Suprapubic skin (tissue), 4 donors: ENCODE data around the gene GRXCR1. TPM values are rescaled to one million over a fixed set of nuclear protein-coding genes. Genes with fewer than 3 reads are reported as not detected.

Experiments used
- DNase-seq, 2 donors: peaks; one replicate each; pipeline ENCODE4 v3.0.0-alpha.2; 2019; ENCODE audit warnings: low spot score in 2 of 2
- H3K27ac ChIP-seq: fragments of 200-600 bp; sonication (generic); one replicate; pipeline ENCODE4 v1.5.1; 2019
- H3K27me3 ChIP-seq: fragments of 200-600 bp; sonication (generic); one replicate; pipeline ENCODE4 v1.5.1; 2019
- H3K36me3 ChIP-seq: fragments of 200-600 bp; sonication (generic); one replicate; pipeline ENCODE4 v1.5.1; 2019
- H3K4me1 ChIP-seq: fragments of 200-600 bp; sonication (generic); one replicate; pipeline ENCODE4 v1.5.1; 2019
- H3K4me3 ChIP-seq: fragments of 200-600 bp; sonication (generic); one replicate; pipeline ENCODE4 v1.5.1; 2019; ENCODE audit warnings: mild to moderate bottlenecking
- H3K9me3 ChIP-seq: fragments of 200-600 bp; sonication (generic); one replicate; pipeline ENCODE4 v1.5.1; 2019
- EP300 ChIP-seq: sonication (generic); formaldehyde crosslinking; IDR thresholded peaks from one replicate; pipeline ENCODE4 v1.6.1; 2017; ENCODE audit warnings: antibody characterized with exemption
- POLR2A ChIP-seq, 2 donors: fragments of 450-650 bp; IDR thresholded peaks; one replicate each; pipeline ENCODE4 v1.6.1; 2017; ENCODE audit warnings: antibody characterized with exemption in 2 of 2, mild to moderate bottlenecking in 2 of 2, moderate library complexity in 2 of 2
- POLR2AphosphoS5 ChIP-seq, 3 donors: sonication (generic); formaldehyde crosslinking; IDR thresholded peaks; one replicate each; pipeline ENCODE4 v1.6.1; 2017; ENCODE audit warnings: antibody characterized with exemption in 3 of 3
- WGBS: methylation state at CpG from one replicate; pipeline ENCODE4 v1.1.5; 2018; 5-methylcytosine and 5-hydroxymethylcytosine counted together
- total RNA-seq, 4 donors: library from RNA; depleted of rRNA; stranded (reverse); fragments of >200 nt; gene quantifications; one replicate each; pipeline ENCODE4 v1.1.0, GENCODE V29; 2016
- TF ChIP-seq, protein P1 (sequence below), 2 donors: fragments of 200-600 bp in 1 of 2; fragments of 450-650 bp in 1 of 2; sonication (generic) in 1 of 2; IDR thresholded peaks; one replicate each; pipeline ENCODE4 v1.5.1; 2016 to 2019; ENCODE audit warnings: antibody characterized with exemption in 2 of 2, mild to moderate bottlenecking in 1 of 2, moderate library complexity in 1 of 2

GRXCR1 gene
- total RNA-seq, 4 donors from 2014 or later = not detected

DNA sequence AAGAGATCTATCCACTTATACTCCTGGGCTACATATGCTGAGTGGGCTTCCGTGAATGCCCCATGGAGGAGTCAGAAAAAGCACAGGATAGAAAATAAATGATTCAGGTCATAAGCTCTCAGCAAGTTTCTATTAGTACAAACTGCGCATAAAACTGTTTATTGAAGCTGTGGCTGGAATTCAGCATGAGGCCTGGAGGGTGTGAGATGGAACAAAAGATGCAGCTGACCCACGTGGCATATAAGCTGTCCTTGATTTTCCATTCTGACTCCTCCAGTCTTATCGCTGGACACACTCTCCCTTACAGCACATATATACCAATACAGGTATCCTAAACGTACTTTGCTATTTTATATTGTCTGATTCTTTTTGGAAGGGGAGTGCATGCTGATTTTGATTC is 17.9 kb downstream of the GRXCR1 start:
- Histone ChIP-seq H3K27me3 (no peaks in the 10 kb centered on the region), H3K4me1 (no peaks in the 10 kb centered on the region), H3K36me3 (no peaks in the 10 kb centered on the region), H3K4me3 (no peak overlapping the region), H3K9me3 (no peaks in the 10 kb centered on the region), H3K27ac (no peak overlapping the region)
- WGBS = 66% methylated on average over 5 of the region's 5 CpGs
- TF ChIP-seq, protein P1, sequence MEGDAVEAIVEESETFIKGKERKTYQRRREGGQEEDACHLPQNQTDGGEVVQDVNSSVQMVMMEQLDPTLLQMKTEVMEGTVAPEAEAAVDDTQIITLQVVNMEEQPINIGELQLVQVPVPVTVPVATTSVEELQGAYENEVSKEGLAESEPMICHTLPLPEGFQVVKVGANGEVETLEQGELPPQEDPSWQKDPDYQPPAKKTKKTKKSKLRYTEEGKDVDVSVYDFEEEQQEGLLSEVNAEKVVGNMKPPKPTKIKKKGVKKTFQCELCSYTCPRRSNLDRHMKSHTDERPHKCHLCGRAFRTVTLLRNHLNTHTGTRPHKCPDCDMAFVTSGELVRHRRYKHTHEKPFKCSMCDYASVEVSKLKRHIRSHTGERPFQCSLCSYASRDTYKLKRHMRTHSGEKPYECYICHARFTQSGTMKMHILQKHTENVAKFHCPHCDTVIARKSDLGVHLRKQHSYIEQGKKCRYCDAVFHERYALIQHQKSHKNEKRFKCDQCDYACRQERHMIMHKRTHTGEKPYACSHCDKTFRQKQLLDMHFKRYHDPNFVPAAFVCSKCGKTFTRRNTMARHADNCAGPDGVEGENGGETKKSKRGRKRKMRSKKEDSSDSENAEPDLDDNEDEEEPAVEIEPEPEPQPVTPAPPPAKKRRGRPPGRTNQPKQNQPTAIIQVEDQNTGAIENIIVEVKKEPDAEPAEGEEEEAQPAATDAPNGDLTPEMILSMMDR (IDR thresholded peaks at IDR 0.05) = no peak
- no peak for TF ChIP-seq POLR2AphosphoS5 (IDR thresholded peaks at IDR 0.05)
- no peak for TF ChIP-seq EP300
- TF ChIP-seq POLR2A (IDR thresholded peaks at IDR 0.05) = no peak
- no peak for DNase-seq

DNA sequence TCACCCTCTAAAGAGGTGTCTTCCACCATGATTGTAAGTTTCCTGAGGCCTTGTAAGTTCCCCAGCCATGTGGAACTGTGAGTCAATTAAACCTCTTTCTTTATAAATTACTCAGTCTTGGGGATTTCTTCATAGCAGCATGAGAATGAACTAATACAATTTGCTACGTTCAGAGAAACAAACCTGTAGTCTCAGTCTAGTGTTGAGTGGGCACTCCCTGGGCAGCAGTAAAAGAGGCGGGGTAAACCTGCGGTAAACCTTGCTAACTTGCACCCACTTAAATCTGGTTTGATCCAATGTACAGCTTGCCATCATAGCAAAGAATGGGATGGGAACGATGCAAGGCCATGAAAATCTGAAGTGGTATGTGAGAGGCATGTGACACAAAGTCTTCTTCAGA is 22.4 kb downstream of the GRXCR1 start:
- Histone ChIP-seq H3K4me1 (no peaks in the 10 kb centered on the region), H3K27ac (no peak overlapping the region), H3K36me3 (no peaks in the 10 kb centered on the region), H3K9me3 (no peaks in the 10 kb centered on the region), H3K4me3 (no peak overlapping the region), H3K27me3 (no peaks in the 10 kb centered on the region)
- WGBS = 85% methylated on average over 4 of the region's 4 CpGs
- TF ChIP-seq, protein P1 (IDR thresholded peaks at IDR 0.05) = no peak
- no peak for TF ChIP-seq POLR2A (IDR thresholded peaks at IDR 0.05)
- no peak for TF ChIP-seq EP300
- TF ChIP-seq POLR2AphosphoS5 (IDR thresholded peaks at IDR 0.05) = no peak
- DNase-seq = no peak

DNA sequence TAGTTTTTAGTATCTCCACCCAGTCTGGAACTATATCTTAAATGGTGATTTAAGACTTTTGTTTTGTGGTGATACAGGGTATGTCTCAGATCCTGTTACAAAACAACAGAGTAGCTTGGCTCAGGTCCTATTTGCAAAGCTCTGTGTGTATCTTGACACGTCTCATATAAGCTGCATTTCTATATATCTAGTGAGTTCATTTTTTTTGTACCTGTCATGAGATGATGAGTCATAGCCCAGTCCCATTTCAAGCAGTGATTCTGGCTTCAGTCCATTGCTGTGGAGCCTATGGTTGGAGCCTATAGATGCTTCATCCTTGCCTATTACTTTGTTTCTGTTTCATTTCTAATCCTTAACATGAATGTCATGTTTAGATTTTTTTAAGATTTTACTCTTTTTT is 23.0 kb downstream of the GRXCR1 start:
- DNase-seq = no peak
- no peaks in the 10 kb centered on the region for H3K36me3 ChIP-seq
- WGBS = 35% methylated on average over 1 of the region's 1 CpG
- no peak overlapping the region for H3K4me3 ChIP-seq
- H3K27ac ChIP-seq = no peak overlapping the region
- H3K9me3 ChIP-seq = no peaks in the 10 kb centered on the region
- no peaks in the 10 kb centered on the region for H3K4me1 ChIP-seq
- TF ChIP-seq POLR2A (IDR thresholded peaks at IDR 0.05) (no peak), POLR2AphosphoS5 (IDR thresholded peaks at IDR 0.05) (no peak), EP300 (no peak)
- TF ChIP-seq, protein P1 (IDR thresholded peaks at IDR 0.05) = no peak
- no peaks in the 10 kb centered on the region for H3K27me3 ChIP-seq

DNA sequence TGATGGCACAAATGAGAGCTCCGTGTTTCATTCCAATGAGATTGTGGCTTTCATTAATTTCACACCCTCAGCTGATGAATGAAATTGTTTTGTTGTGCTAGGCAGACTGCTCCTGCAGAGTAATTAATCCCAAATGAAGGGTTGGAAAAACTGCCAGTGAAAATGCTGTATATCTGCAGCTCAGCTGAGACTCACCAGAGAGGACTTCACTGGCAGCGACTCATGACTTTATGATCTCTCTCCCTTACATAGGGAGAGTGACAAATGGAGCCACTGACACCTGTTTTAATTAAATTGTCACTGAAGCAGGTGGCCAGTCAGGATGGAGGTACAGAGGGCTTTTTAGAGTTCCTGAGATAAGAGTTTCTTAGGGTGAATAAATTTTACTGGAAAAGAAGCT is 24.8 kb downstream of the GRXCR1 start:
- Histone ChIP-seq H3K27ac (no peak overlapping the region), H3K4me3 (no peak overlapping the region), H3K27me3 (no peaks in the 10 kb centered on the region), H3K4me1 (no peaks in the 10 kb centered on the region), H3K9me3 (no peaks in the 10 kb centered on the region), H3K36me3 (no peaks in the 10 kb centered on the region)
- WGBS = 51% methylated on average over 2 of the region's 2 CpGs
- TF ChIP-seq, protein P1 (IDR thresholded peaks at IDR 0.05) = no peak
- TF ChIP-seq POLR2A (IDR thresholded peaks at IDR 0.05) (no peak), POLR2AphosphoS5 (IDR thresholded peaks at IDR 0.05) (no peak), EP300 (no peak)
- DNase-seq = no peak

DNA sequence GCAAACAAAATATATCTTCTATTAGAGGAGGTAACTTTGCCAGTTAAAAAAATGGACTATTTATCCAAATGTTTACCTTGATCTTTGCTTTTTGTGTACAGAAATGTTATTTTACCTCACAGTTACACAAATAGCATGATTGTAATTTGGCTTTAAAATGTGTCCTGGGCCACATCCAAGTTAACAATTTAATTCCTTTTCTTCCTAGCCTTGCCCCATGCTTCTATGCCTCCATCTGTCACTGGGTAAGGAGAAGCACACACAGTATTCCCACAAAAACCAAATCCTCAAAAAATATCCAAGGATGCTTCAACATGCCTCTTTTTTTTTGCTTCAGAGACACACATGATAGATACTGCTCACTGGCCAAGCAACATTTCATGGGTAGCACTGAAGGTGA is 30.9 kb downstream of the GRXCR1 start:
- Histone ChIP-seq H3K36me3 (no peaks in the 10 kb centered on the region), H3K9me3 (no peaks in the 10 kb centered on the region), H3K27me3 (no peaks in the 10 kb centered on the region), H3K4me1 (no peaks in the 10 kb centered on the region), H3K4me3 (no peak overlapping the region), H3K27ac (no peak overlapping the region)
- DNase-seq = no peak
- TF ChIP-seq, protein P1 (IDR thresholded peaks at IDR 0.05) = no peak
- TF ChIP-seq POLR2A (IDR thresholded peaks at IDR 0.05) (no peak), POLR2AphosphoS5 (IDR thresholded peaks at IDR 0.05) (no peak), EP300 (no peak)
